Dermis microvascular lymphatic vessel endothelial cell (primary cell): Measurements from ENCODE around the gene HOTAIR. TPM values are rescaled to one million over a fixed set of nuclear protein-coding genes. Genes with fewer than 3 reads are reported as not detected.

ENCODE experiments used
- DNase-seq, 2 donors: peaks; one replicate each; pipeline versions ENCODE4 v3.0.0 to v3.0.0-alpha.2; 2010; ENCODE audit warnings: low read depth in 2 of 2
- total RNA-seq: library from RNA; depleted of rRNA; stranded (reverse); fragments of >200 nt; gene quantifications from 2 replicates; pipeline ENCODE4 v1.2.1, GENCODE V29; 2014

The HOTAIR gene
- total RNA-seq, 1 donor from 2014 or later = not detected

DNA sequence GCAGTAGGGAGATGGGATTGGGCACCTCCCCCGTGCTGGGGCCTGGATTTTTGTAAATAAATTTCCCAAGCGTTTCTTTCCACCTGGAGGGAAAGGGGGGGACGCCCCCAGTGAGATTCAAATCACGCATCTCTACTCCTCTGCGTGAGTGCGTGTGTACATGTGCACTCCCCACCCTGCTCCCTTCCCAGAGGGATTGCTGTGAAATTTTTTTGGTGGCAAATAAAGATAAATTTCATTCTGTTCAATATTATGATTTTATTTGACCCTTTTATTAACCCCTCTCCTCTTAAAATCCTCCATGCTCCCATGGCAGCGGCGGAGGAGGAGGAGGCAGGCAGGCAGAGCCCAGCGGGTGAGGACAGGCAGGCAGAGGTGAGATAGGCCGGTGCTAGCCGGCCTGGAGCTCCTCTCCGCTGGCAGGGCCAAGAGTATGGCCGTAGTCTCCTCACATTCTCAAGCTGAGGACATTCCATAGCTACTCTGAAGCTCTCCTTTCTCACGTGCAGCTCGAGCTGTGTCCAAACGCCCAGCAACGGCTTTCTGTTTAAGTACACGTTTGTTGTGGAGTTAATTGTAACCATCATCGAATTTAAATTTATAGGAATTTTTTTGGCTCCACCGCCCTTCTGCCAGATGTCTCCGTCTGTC is 1.5 kb upstream of the HOTAIR start:
- DNase-seq = no peak

DNA sequence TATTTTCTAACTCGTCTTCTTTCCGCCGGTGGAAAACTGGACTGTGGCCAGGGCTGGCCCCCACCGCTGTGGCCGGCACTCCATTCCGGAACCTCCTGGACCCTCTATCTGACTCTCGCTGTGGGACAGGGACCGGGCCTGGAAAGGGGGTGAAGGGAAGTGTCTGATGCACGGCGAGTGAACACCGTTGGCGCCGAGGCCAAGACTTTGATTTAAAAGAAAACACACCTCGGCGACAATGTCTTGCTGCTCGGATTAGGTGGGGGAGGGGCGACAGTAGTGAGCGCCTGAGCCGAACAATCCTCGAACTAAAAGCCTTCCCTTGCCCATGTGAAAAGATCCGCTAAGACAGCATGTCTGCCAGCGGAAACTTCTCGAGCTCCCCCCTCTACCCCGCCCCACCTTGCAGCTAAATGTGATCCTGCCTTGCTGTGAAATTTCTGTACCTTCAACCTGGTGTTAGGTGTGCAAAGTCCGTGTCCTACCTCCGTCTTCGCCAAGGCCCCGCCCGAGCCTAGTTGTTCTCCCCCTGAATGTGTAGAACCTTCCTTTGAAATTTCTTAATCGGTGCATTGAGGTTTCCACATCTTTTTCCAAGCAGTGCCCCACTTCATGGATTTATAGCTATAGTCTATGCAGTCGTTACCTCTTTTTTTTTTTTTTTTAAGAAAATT is 862 bp upstream of the HOTAIR start:
- DNase-seq = no peak

DNA sequence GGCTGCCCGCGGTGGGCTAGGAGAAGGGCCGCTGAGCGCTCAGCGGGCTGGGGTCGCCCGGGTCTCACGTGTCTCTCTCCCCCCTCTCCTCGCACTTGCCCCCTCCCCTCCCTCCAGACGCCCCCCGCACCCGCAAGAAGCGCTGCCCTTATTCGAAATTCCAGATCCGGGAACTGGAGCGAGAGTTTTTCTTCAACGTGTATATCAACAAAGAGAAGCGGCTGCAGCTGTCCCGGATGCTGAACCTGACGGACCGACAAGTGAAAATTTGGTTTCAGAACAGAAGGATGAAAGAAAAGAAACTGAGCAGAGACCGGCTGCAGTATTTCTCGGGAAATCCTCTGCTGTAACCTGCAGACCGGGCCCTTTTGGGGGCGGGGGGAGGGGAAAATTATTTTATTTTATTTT is 314 bp upstream of the HOTAIR start:
- no peak for DNase-seq

DNA sequence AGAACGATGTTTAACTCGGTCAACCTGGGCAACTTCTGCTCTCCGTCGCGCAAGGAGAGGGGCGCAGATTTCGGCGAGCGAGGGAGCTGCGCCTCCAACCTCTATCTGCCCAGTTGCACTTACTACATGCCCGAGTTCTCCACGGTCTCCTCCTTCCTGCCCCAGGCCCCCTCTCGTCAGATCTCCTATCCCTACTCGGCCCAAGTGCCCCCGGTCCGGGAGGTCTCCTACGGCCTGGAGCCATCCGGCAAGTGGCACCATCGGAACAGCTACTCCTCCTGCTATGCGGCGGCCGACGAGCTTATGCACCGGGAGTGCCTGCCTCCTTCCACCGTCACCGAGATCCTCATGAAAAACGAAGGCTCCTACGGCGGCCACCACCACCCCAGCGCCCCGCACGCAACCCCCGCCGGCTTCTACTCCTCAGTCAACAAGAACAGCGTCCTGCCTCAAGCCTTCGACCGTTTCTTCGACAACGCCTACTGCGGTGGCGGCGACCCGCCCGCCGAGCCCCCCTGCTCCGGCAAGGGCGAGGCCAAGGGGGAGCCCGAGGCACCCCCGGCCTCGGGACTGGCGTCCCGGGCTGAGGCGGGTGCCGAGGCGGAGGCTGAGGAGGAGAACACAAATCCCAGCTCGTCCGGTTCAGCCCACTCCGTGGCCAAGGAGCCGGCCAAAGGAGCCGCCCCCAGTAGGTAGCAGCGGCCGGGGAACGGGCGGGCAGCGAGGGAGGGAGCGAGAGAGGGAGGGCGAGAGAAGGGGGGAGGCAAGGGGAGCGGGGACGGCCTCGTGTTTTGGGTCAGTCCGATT is 1.3 kb downstream of the HOTAIR start:
- no peak for DNase-seq

DNA sequence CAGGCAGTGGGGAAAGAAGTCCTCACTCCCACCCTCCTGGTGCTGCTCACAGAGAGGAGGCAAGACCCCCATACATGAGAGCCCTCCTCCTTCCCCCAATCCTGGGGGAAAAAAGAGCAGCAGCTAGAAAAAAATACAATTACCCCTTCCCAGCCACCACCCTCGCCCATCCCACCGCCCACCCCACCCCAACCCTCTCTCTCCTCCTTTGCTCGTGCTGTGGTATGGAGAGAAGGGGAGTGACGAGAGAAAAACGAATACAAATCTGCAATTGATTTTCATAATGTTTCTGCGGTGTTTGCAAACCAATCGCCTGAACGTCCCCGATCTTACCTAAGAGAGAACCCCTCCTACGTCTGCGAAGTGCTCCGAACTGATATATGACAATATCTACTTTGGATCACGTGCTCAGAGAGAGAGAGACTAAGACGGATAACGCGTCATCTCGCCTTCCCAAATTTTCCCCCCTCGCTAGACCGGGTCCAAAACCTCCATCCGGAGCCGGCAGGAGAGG is 2.0 kb downstream of the HOTAIR start, which contains the start of gene HOXC11:
Gene HOXC11, plus strand, starts transcription at position 405 of the 514 bp plus-strand sequence. CDS start 116 bp downstream, outside the sequence.
- DNase-seq = no peak

DNA sequence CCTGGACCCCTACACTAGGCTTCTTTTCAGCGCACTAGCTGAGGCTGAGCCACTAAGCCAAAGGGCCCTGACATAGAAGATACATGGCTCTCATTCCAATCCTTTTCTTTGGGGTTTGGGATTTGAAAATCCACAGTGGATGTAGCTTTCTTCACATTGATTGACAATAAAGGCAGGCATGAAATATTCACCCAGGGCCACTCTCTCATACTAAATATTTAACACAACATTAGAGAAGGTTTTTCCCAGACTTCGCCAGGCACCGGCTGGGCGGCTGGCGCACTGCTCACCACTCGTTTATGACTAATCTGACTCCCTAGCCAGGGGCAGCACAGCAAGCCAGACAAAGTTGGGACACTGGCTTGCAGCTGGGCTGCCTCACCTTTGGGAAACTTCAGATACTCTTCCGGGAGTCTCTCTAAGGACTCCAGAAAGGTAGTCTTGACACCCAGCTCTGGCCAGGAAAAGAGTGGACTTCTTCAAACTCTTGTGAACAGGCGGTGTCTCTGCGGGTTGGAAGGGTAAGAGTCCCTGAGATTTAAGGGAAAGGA is 2.5 kb downstream of the HOTAIR start:
- DNase-seq = no peak

DNA sequence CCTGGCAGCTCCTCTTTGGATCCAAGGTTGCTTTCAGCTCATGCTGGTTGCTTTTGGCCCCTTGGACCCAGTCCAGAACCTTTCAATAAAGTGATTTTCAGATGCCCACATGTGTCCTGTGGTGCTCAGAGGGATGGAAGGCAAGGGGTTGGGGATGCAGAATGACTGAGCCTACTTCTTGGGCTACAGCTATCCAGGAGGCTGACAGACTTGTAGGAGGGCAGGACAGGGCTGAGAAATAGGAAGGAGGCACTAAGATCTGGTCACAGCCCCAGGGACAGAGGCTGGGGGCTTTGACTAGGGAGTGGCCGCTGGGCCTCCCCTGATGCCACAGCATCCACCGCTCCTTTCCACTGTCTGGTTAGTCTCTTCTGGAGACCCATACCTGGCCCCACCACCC is 3.1 kb downstream of the HOTAIR start:
- no peak for DNase-seq

DNA sequence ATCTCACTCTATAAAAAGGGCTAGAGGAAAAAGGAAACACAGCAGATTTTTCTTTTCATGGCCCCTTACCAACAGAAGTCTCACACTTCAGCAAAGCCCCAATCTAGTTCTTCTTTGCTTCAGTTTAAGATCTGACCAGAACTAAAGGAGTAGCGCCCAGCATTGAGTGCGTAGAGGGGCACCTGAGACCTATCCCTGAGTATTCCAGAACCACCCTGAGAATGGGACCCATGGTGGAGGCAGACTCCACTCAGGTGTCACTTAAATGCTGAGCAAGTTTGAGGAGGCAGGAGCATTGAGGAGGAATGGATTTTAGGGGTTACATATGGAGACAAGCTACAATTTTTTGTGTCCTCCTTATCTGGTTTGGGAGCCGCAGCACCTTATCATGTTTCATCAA is 3.6 kb downstream of the HOTAIR start:
- DNase-seq = no peak

DNA sequence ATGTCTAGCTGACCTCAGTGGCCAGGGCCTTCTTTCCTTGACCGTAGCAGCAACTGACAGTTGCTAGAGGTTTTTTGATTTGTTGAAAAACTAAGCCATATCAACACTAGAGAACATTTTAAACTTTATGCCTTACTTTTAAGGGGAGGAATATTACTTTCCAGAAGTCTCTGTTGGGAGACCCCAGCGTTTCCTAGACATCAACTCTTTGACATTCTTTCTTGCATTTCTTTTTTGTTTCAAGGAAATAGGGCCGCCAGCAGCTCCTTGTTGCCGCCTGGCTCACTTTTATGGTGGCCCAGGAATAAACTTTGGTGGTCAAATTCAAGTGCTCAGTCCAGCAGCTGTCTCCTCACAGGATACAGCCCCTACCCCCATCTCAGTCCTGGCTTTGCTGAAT is 4.3 kb downstream of the HOTAIR start:
- DNase-seq = no peak

DNA sequence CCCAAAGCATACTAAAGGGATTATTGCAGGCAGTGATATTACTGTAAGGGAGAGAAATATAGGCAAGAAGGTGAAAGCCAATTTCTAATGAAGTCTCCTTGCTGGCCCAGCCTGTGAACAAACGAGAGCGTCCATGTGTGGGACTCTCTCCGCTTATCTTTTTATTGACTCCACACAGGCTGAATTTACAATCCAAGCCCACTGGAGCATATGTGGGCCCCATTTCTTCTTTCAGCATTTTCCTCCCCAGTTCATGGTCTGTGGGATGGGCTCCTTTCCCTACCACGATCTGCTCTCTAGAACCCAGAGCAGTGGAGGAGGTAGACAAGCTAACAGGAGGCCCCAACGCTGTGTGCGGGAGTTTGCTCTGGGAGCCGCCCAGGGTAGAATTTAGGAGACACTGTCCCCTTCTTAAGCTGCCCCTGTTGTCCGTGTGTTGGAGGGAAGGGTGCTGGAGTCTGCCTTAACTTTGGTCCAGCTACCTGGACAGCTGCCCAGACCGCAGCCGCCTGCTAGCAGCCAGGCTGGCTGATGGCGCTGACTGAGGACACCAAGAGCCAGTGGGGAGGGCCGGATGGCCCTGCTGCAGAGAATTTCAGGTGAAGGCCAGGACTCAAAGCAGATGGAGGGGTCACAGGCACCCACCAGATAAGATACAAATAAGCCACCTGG is 5.0 kb downstream of the HOTAIR start:
- DNase-seq = no peak

DNA sequence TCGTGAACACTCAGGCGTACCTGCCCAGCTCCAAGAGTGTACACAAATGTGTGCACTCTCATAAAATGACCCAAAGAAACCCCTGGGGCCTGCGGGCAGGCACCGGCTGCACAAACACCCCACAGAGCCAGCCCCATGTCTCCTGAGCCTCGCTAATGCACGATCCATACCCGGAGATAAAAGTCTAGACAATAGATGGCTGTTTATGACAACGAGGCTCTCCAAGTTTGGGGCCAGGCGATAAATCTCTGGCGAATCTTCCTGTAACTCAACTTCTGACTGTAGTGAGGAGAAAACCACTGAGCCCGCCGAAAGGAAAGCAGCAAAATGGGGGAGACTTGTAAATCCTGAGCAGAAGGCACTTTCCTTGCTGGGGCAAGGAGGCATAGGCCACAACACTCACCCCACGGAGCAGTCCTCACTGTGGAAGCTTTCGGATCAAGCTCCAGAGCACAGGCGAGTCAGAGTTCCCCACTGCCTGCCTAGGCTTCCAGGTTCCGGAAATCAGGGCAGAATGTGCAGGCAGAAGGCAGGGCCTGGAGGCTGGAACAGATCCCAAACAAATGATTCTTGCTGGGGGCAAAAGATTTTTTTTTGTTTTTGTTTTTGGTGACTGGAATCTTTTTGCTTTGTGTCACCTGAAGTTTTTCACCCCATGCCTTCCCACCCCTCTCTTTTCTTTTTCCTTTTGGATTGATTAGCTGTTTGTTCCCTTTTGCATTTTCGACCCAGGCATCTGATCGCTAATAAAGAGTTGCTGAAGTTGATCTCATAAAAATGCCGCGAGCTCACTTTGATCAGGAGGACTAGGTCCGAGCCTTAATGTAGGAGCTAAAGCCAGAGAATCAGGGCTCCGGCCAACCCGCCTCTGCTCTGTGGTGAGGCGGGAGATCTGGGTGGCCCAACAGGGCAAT is 6.3 kb downstream of the HOTAIR start:
- no peak for DNase-seq

DNA sequence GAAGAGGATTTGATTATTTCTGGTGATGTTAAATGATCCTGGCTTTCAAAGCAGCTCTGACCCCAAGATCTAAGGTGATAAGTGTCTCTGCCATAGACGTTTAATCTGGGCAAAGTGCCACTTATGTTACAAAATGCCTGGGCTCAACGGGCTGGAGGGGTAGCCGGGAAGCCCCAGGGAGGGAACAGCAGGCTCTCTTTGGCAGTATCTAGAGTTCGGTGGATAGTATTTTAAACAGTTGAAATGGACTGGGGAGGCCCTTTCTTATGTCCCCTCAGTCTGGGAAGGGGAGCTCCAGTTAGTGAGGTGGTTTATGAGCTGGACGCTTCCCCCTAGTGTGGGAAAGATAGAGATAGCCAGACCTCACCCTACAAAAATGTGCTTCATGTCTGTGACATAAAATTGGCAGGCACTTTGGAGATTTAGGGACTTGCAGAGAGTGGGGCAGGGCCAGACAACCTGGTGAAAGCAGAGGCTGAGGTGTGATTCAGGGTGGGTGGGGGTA is 7.3 kb downstream of the HOTAIR start:
- no peak for DNase-seq

DNA sequence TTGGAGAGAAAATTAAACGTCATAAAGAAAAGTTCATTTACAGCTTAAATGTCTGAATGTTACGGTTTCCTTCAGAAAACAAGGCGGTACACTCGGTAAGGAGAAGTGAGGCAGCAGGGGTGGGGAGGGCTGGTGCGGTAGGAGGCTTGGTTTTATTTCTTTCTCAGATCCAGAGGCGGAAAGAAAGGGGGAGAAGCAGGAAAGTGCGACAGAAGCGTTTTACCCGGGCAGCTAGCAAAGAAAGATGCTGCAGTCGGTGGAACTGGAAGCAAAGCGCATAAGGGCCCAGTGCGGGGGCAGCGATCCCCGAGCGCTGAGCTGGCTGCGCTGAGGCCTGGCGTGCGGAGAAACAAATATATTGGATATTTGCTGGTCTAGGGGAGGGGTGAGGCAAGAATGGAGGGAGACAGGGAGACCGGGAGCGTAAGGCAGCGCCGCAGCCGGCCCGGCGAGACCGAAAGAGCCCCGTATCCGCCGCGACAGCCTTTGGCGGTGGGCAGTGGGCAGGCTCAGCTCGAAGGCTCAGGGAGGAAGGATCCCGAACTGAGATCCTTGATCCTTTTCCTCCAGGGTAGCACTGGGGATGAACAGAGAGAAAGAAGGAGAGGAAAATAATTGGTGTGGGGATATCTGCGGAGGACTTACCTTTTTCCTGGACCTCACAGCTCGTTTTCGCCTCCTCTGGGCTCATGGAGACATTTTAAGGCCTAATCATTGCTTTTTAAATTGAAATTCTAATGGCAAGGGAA is 8.2 kb downstream of the HOTAIR start:
- no peak for DNase-seq

DNA sequence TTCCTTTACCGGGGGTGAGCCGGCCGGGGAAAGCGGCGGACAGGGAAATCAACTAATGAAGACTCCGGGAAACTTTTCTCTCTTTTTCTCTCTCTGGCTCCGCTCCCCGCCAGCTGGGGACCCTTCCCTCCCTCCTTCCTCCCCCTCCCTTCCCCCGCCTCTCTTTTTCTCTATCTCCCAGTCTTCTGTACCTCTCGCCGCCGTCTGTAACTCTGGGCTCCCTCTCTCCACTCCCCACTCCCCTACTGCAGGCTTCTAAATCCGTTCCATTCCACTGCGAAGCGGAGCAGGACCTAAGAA is 8.7 kb downstream of the HOTAIR start:
- DNase-seq = no peak

DNA sequence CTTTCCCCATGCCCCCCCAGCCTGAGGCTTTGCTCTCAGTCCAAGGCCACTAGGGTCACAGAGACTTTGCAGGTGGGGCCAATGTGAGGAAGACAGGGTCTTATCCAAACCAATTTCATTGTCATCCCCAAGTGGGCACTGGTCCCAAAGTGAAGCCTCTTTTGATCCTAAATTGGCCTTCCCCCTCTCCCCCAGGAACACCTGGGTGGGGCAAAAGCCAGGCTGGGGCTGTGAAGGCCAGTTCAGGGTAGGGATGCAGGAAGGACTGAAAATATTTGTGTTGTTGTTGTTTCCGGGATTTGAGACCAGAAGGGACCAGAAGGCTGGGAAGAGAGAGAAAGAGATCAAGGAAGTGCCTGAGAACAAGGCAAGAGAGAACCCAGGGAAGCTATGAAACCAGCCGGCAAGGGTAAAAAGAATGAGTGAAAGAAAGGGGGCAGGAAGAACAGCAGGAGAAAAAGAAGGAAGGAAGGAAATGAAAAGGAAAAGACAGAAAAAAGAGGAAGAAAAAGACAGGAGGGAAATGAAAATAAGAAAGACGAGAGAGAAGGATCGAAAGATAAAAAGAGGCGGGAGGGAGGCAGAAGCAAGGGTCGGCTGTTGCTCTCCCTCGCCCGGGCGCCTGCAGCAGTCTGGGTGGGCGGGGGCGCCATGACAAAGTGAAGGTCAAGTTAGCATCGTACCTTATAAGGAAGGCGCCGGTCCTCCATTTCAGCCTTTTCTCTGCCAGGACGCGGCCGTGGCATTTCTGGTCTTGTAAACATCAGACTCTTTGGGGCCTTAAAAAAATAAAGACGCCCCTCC is 9.3 kb downstream of the HOTAIR start:
- no peak for DNase-seq

DNA sequence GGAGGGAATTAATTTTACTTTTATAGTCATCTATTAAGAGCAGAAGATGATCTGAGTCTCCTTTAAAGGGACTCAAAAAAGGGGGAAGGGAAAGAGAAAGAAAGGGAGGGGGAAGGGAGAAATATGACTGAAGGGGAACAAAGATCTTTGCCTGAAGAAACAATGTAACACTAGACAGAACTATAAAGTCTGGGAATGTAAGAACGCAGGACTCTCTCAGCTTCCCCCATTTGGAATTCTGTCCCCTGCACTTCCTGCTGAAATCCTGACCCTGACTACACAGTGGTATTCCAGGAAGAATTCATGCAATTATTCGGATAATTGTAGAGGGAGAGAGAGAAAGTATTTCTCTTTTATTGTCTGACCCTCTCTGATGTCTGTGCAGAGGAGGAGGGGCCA is 10.4 kb downstream of the HOTAIR start:
- no peak for DNase-seq

DNA sequence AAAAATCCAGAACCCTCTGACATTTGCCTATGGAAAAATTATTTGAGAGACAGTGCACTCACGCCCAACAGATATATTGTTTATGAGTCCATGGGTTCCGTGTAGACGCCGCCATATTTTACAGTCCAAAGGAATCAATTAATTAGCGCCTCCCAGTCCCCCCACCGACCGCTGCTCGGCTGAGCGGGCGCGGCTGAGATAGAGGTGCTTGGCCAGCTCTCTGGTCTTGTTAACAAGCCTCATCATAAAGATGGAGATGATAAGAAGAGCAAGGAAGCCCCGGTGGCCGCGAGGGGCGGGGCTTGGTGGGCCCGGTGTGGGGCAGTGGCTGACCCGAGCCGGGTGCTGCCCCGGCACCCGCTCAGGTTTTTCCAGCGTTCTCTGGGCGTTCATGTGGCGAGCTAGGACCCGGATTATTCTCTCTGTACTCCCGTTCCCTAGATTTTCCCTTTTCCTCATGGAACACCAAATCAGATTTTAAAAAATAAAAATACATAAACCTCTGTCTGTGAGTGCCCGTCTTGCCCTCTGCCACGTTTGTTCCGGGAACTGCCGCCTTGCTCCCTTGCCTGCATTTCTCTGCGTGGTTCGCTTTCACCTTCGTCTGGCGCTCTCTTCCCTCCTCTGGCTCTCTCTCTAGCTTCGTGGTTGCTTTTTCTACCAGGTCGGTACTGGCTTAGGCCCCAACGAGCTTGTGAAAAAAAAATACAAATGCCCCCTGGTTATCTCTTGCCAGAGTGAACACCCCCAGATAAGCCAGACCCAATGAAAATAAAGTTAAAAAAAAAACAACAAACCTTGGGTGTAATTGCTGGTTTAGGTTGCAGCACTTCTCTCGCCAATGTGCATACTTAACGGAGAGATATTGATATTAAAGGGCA is 11.1 kb downstream of the HOTAIR start:
- no peak for DNase-seq

DNA sequence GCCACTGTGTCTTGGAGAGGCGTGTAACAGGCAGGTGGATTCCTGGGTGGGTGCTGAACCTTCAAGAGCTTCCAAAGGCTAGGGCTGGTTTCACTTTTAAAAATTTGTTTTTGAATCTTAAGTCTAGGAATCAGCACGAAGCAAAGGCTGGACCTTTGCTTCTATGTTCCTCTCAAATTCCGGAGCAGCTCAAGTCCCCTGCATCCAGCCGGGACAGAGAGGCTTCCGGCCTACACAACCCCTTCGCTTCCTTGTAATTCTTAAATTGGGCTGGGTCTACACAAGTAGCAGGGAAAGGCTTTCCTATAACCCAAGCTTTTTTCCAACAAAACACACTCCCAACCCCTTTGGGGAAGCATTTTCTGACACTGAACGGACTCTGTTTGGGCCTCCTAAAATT is 11.7 kb downstream of the HOTAIR start:
- DNase-seq = no peak
